HEK293 (cell line): Measurements from ENCODE around the gene NBPF6.

Source experiments
- BCL11B ChIP-seq: fragments of 450-650 bp; formaldehyde crosslinking; IDR thresholded peaks from 2 replicates; pipeline ENCODE4 v1.5.1; 2016; ENCODE audit warnings: low read depth, missing biosample characterization, missing genetic modification characterization
- MZF1 ChIP-seq: fragments of 450-650 bp; formaldehyde crosslinking; IDR thresholded peaks from 2 replicates; pipeline ENCODE4 v1.5.1; 2017; ENCODE audit warnings: missing biosample characterization, missing genetic modification characterization, borderline replicate concordance
- SETDB1 ChIP-seq: IDR thresholded peaks from one replicate; pipeline ENCODE4 v1.6.1; 2017; ENCODE audit warnings: mild to moderate bottlenecking, low read length, moderate library complexity, mixed read lengths; ENCODE audit not compliant: insufficient read length
- ZFP69B ChIP-seq: fragments of 450-650 bp; formaldehyde crosslinking; IDR thresholded peaks from 2 replicates; pipeline ENCODE4 v1.5.1; 2016; ENCODE audit warnings: missing biosample characterization, missing genetic modification characterization
- ZIC2 ChIP-seq: fragments of 450-650 bp; formaldehyde crosslinking; IDR thresholded peaks from 2 replicates; pipeline ENCODE4 v1.5.1; 2016; ENCODE audit warnings: missing biosample characterization, missing genetic modification characterization
- ZNF155 ChIP-seq: fragments of 450-650 bp; formaldehyde crosslinking; IDR thresholded peaks from 2 replicates; pipeline ENCODE4 v1.5.1; 2016; ENCODE audit warnings: missing biosample characterization, missing genetic modification characterization
- ZNF214 ChIP-seq: fragments of 450-650 bp; formaldehyde crosslinking; IDR thresholded peaks from 2 replicates; pipeline ENCODE4 v1.5.1; 2017; ENCODE audit warnings: missing biosample characterization, mild to moderate bottlenecking, missing genetic modification characterization, borderline replicate concordance
- ZNF26 ChIP-seq: fragments of 450-650 bp; formaldehyde crosslinking; IDR thresholded peaks from 2 replicates; pipeline ENCODE4 v1.5.1; 2016; ENCODE audit warnings: missing biosample characterization, missing genetic modification characterization
- ZNF302 ChIP-seq: fragments of 450-650 bp; formaldehyde crosslinking; IDR thresholded peaks from 2 replicates; pipeline ENCODE4 v1.5.1; 2016; ENCODE audit warnings: missing biosample characterization, missing genetic modification characterization, low read depth
- ZNF324 ChIP-seq: fragments of 450-650 bp; formaldehyde crosslinking; IDR thresholded peaks from 2 replicates; pipeline ENCODE4 v1.5.1; 2016; ENCODE audit warnings: missing biosample characterization, missing genetic modification characterization
- ZNF423 ChIP-seq: fragments of 450-650 bp; formaldehyde crosslinking; IDR thresholded peaks from 2 replicates; pipeline ENCODE4 v1.5.1; 2016; ENCODE audit warnings: missing biosample characterization, missing genetic modification characterization
- ZNF521 ChIP-seq: fragments of 450-650 bp; formaldehyde crosslinking; IDR thresholded peaks from 2 replicates; pipeline ENCODE4 v1.5.1; 2017; ENCODE audit warnings: missing biosample characterization, mild to moderate bottlenecking, missing genetic modification characterization
- ZNF529 ChIP-seq: fragments of 450-650 bp; formaldehyde crosslinking; IDR thresholded peaks from 2 replicates; pipeline ENCODE4 v1.5.1; 2017; ENCODE audit warnings: missing genetic modification characterization, missing biosample characterization; ENCODE audit not compliant: insufficient replicate concordance
- ZNF549 ChIP-seq: fragments of 450-650 bp; IDR thresholded peaks from 2 replicates; pipeline ENCODE4 v1.5.1; 2018; ENCODE audit warnings: missing biosample characterization, missing genetic modification characterization, mild to moderate bottlenecking, inconsistent platforms, moderate library complexity
- ZNF555 ChIP-seq: fragments of 450-650 bp; formaldehyde crosslinking; conservative IDR thresholded peaks from 2 replicates; pipeline ENCODE4 v1.5.1; 2017; ENCODE audit warnings: missing biosample characterization, mild to moderate bottlenecking, missing genetic modification characterization, inconsistent platforms
- ZNF560 ChIP-seq: fragments of 450-650 bp; formaldehyde crosslinking; IDR thresholded peaks from 2 replicates; pipeline ENCODE4 v1.5.1; 2017; ENCODE audit warnings: missing biosample characterization, missing genetic modification characterization, borderline replicate concordance
- ZNF621 ChIP-seq: fragments of 450-650 bp; formaldehyde crosslinking; IDR thresholded peaks from 2 replicates; pipeline ENCODE4 v1.5.1; 2017; ENCODE audit warnings: missing biosample characterization, missing genetic modification characterization
- ZNF776 ChIP-seq: fragments of 450-650 bp; formaldehyde crosslinking; IDR thresholded peaks from 2 replicates; pipeline ENCODE4 v1.5.0; 2017; ENCODE audit warnings: missing biosample characterization, missing genetic modification characterization, borderline replicate concordance
- TF ChIP-seq, protein P1 (sequence below): fragments of 450-650 bp; formaldehyde crosslinking; IDR thresholded peaks from 2 replicates; pipeline ENCODE4 v1.5.1; 2016; ENCODE audit warnings: missing biosample characterization, missing genetic modification characterization
- TF ChIP-seq, protein P2 (sequence below): fragments of 450-650 bp; formaldehyde crosslinking; IDR thresholded peaks from 2 replicates; pipeline ENCODE4 v1.5.1; 2016; ENCODE audit warnings: missing biosample characterization, missing genetic modification characterization
- TF ChIP-seq, protein P3 (sequence below): fragments of 450-650 bp; formaldehyde crosslinking; IDR thresholded peaks from 2 replicates; pipeline ENCODE4 v1.5.1; 2016; ENCODE audit warnings: missing biosample characterization, missing genetic modification characterization
- TF ChIP-seq, protein P4 (sequence below): fragments of 450-650 bp; formaldehyde crosslinking; IDR thresholded peaks from 2 replicates; pipeline ENCODE4 v1.5.1; 2016; ENCODE audit warnings: missing biosample characterization, missing genetic modification characterization, low read depth
- TF ChIP-seq, protein P5 (sequence below): fragments of 450-650 bp; formaldehyde crosslinking; IDR thresholded peaks from 2 replicates; pipeline ENCODE4; 2016; ENCODE audit warnings: missing biosample characterization, missing genetic modification characterization
- TF ChIP-seq, protein P6 (sequence below): fragments of 450-650 bp; formaldehyde crosslinking; optimal IDR thresholded peaks from 2 replicates; pipeline ENCODE3; 2016; ENCODE audit warnings: missing biosample characterization, mild to moderate bottlenecking, missing genetic modification characterization

The NBPF6 gene

DNA sequence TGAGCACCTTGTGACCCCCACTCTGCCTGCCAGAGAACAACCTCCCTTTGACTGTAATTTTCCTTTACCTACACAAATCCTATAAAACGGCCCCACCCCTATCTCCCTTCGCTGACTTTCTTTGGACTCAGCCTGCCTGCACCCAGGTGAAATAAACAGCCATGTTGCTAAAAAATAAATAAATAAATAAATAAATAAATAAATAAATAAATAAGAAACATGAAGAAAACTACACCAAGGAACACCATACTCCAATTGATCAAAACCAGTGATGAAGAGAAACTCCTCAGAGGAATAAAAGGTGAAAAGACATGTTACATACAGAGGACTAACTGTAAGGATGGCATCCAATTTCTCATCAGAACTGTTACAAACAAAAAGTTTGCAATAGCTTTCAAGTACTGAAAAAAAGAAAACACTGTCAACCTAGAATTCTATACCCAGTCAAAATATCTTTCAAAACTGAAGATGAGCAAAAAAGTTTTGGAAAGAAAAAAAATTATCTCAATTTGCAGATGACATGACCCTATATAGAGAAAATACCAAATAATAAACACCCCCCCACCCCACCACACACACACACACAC lies 28.4 kb downstream of the NBPF6 start (continued):
- TF ChIP-seq, protein P1, sequence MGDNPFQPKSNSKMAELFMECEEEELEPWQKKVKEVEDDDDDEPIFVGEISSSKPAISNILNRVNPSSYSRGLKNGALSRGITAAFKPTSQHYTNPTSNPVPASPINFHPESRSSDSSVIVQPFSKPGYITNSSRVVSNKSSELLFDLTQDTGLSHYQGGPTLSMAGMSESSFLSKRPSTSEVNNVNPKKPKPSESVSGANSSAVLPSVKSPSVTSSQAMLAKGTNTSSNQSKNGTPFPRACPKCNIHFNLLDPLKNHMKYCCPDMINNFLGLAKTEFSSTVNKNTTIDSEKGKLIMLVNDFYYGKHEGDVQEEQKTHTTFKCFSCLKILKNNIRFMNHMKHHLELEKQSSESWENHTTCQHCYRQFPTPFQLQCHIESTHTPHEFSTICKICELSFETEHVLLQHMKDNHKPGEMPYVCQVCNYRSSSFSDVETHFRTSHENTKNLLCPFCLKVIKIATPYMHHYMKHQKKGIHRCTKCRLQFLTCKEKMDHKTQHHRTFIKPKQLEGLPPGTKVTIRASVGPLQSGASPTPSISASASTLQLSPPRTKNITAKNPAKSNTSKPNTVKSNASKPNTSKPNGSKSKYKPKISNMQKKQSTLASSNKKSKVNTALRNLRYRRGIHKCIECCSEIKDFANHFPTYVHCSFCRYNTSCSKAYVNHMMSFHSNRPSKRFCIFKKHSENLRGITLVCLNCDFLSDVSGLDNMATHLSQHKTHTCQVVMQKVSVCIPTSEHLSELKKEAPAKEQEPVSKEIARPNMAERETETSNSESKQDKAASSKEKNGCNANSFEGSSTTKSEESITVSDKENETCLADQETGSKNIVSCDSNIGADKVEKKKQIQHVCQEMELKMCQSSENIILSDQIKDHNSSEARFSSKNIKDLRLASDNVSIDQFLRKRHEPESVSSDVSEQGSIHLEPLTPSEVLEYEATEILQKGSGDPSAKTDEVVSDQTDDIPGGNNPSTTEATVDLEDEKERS: no peak
- TF ChIP-seq, protein P2, sequence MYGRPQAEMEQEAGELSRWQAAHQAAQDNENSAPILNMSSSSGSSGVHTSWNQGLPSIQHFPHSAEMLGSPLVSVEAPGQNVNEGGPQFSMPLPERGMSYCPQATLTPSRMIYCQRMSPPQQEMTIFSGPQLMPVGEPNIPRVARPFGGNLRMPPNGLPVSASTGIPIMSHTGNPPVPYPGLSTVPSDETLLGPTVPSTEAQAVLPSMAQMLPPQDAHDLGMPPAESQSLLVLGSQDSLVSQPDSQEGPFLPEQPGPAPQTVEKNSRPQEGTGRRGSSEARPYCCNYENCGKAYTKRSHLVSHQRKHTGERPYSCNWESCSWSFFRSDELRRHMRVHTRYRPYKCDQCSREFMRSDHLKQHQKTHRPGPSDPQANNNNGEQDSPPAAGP (tag by site-specific recombination): no peak
- TF ChIP-seq ZNF621 (tag by site-specific recombination): no peak
- no peak for TF ChIP-seq ZFP69B (tag by site-specific recombination)
- no peak for TF ChIP-seq ZNF776 (tag by site-specific recombination)
- TF ChIP-seq MZF1 (tag by site-specific recombination): no peak; the same call in 1 of the 2 replicates
- TF ChIP-seq, protein P3, sequence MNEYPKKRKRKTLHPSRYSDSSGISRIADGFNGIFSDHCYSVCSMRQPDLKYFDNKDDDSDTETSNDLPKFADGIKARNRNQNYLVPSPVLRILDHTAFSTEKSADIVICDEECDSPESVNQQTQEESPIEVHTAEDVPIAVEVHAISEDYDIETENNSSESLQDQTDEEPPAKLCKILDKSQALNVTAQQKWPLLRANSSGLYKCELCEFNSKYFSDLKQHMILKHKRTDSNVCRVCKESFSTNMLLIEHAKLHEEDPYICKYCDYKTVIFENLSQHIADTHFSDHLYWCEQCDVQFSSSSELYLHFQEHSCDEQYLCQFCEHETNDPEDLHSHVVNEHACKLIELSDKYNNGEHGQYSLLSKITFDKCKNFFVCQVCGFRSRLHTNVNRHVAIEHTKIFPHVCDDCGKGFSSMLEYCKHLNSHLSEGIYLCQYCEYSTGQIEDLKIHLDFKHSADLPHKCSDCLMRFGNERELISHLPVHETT: no peak
- no peak; the same call in 1 of the 2 replicates for TF ChIP-seq ZNF214 (tag by site-specific recombination)
- TF ChIP-seq, protein P4, sequence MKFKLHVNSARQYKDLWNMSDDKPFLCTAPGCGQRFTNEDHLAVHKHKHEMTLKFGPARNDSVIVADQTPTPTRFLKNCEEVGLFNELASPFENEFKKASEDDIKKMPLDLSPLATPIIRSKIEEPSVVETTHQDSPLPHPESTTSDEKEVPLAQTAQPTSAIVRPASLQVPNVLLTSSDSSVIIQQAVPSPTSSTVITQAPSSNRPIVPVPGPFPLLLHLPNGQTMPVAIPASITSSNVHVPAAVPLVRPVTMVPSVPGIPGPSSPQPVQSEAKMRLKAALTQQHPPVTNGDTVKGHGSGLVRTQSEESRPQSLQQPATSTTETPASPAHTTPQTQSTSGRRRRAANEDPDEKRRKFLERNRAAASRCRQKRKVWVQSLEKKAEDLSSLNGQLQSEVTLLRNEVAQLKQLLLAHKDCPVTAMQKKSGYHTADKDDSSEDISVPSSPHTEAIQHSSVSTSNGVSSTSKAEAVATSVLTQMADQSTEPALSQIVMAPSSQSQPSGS (tag by site-specific recombination): no peak
- TF ChIP-seq ZNF529 (tag by site-specific recombination): no peak
- TF ChIP-seq, protein P5, sequence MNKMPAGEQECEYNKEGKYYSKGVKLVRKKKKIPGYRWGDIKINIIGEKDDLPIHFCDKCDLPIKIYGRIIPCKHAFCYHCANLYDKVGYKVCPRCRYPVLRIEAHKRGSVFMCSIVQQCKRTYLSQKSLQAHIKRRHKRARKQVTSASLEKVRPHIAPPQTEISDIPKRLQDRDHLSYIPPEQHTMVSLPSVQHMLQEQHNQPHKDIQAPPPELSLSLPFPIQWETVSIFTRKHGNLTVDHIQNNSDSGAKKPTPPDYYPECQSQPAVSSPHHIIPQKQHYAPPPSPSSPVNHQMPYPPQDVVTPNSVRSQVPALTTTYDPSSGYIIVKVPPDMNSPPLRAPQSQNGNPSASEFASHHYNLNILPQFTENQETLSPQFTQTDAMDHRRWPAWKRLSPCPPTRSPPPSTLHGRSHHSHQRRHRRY (tag by site-specific recombination): no peak
- no peak for TF ChIP-seq ZIC2
- TF ChIP-seq SETDB1: peak; percentile 89
- TF ChIP-seq, protein P6, sequence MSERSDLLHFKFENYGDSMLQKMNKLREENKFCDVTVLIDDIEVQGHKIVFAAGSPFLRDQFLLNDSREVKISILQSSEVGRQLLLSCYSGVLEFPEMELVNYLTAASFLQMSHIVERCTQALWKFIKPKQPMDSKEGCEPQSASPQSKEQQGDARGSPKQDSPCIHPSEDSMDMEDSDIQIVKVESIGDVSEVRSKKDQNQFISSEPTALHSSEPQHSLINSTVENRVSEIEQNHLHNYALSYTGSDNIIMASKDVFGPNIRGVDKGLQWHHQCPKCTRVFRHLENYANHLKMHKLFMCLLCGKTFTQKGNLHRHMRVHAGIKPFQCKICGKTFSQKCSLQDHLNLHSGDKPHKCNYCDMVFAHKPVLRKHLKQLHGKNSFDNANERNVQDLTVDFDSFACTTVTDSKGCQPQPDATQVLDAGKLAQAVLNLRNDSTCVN (tag by site-specific recombination): no peak
- peak; percentile 73 for TF ChIP-seq ZNF555 (tag by site-specific recombination)
- TF ChIP-seq BCL11B (tag by site-specific recombination): no peak
- no peak for TF ChIP-seq ZNF324
- no peak for TF ChIP-seq ZNF26
- peak; percentile 55; the same call in 1 of the 2 replicates for TF ChIP-seq ZNF560 (tag by site-specific recombination)
- no peak for TF ChIP-seq ZNF521 (tag by site-specific recombination)
- TF ChIP-seq ZNF302: no peak
- TF ChIP-seq ZNF155 (tag by site-specific recombination): no peak
- TF ChIP-seq ZNF549 (tag by site-specific recombination): no peak
- no peak for TF ChIP-seq ZNF423
